PC-9 (cell line): ENCODE data around the gene ZMYND15. TPM values are rescaled to one million over a fixed set of nuclear protein-coding genes. Genes with fewer than 3 reads are reported as not detected.

Experiments
- BruUV-seq: library from RNA; stranded (reverse); fragments of 400-500 nt; replicated peaks from 2 replicates; lab custom pipeline; 2021; lab: Mats Ljungman, UMichigan
- CTCF ChIA-PET: fragments of 300-600 bp; sonication (Branson Sonifier 250); formaldehyde crosslinking; loops from one replicate; lab custom pipeline; 2022; ENCODE audit warnings: antibody characterized with exemption; lab: Charles Lee
- POLR2A ChIA-PET: fragments of 300-600 bp; sonication (Branson Sonifier 250); formaldehyde crosslinking; loops from one replicate; lab custom pipeline; 2022; ENCODE audit warnings: antibody characterized with exemption; ENCODE audit not compliant: unreplicated experiment; lab: Charles Lee
- DNase-seq, 2 experiments: peaks; one replicate each; pipeline versions ENCODE4 v3.0.0 to v3.0.0-alpha.2; 2015 to 2022; ENCODE audit warnings: mixed read lengths in 1 of 2
- H2AFZ ChIP-seq: fragments of 200-600 bp; sonication (generic); 2 replicates; pipeline ENCODE4 v1.8.1; 2017; ENCODE audit warnings: antibody characterized with exemption
- H3F3A ChIP-seq: fragments of 200-600 bp; sonication (generic); 2 replicates; pipeline ENCODE4 v1.8.1; 2017; ENCODE audit warnings: antibody characterized with exemption, mild to moderate bottlenecking, low read depth; ENCODE audit not compliant: insufficient read depth
- H3K27ac ChIP-seq: fragments of 200-600 bp; sonication (generic); 2 replicates; pipeline ENCODE4 v1.6.1; 2016; ENCODE audit warnings: mixed run types
- H3K27me3 ChIP-seq: fragments of 200-600 bp; sonication (generic); 2 replicates; pipeline ENCODE4 v1.6.1; 2016; ENCODE audit warnings: low read depth, mixed run types; ENCODE audit not compliant: insufficient read depth
- H3K36me3 ChIP-seq: fragments of 200-600 bp; sonication (generic); 2 replicates; pipeline ENCODE4 v1.6.1; 2016; ENCODE audit warnings: low read depth, mixed run types
- H3K4me1 ChIP-seq: fragments of 200-600 bp; sonication (generic); replicated peaks from 2 replicates; pipeline ENCODE4 v1.6.1; 2016; ENCODE audit warnings: mixed run types; ENCODE audit not compliant: insufficient read depth
- H3K4me2 ChIP-seq: fragments of 200-600 bp; sonication (generic); 2 replicates; pipeline ENCODE4 v1.6.1; 2017; ENCODE audit warnings: mixed run types
- H3K4me3 ChIP-seq: fragments of 200-600 bp; sonication (generic); 2 replicates; pipeline ENCODE4 v1.6.1; 2016; ENCODE audit warnings: mixed run types
- H3K79me2 ChIP-seq: fragments of 200-600 bp; sonication (generic); 2 replicates; pipeline ENCODE4 v1.6.1; 2017; ENCODE audit warnings: low read depth, mixed run types
- H3K9me2 ChIP-seq: fragments of 200-600 bp; sonication (generic); 2 replicates; pipeline ENCODE4 v1.8.1; 2017; ENCODE audit warnings: mild to moderate bottlenecking; ENCODE audit not compliant: insufficient read depth
- H3K9me3 ChIP-seq: fragments of 200-600 bp; sonication (generic); 2 replicates; pipeline ENCODE4 v1.8.1; 2016; ENCODE audit warnings: low read depth; ENCODE audit not compliant: insufficient read depth
- H4K20me1 ChIP-seq: fragments of 200-600 bp; sonication (generic); 2 replicates; pipeline ENCODE4 v1.8.1; 2017; ENCODE audit not compliant: insufficient read depth
- CTCF ChIP-seq: fragments of 200-600 bp; sonication (generic); conservative IDR thresholded peaks from 2 replicates; pipeline ENCODE4 v1.6.1; 2017; ENCODE audit warnings: mixed run types, antibody characterized with exemption, mild to moderate bottlenecking, moderate library complexity
- EZH2 ChIP-seq: fragments of 200-600 bp; sonication (generic); IDR thresholded peaks from 2 replicates; pipeline ENCODE4 v1.8.0; 2017; ENCODE audit warnings: antibody characterized with exemption, low read depth
- intact Hi-C: fragments of 100-400 bp; cut with micrococcal nuclease; formaldehyde crosslinking; loops from one replicate; pipeline ENCODE4 v1.10.0; 2022; ENCODE audit not compliant: unreplicated experiment
- total RNA-seq: library from RNA; stranded (reverse); gene quantifications from 2 replicates; pipeline ENCODE4 v1.2.3, GENCODE V29; 2021

ZMYND15 gene
- total RNA-seq, 1 experiment from 2014 or later = 2.3 TPM

GRCh38 chr17:4724650-4725049 lies 15.0 kb upstream of the ZMYND15 start:
- H3K9me2 ChIP-seq = no peaks in the 10 kb centered on the region
- intact Hi-C loops = no loop called here
- ChIA-PET POLR2A (no interaction called here), CTCF (no interaction called here)
- no peaks in the 10 kb centered on the region for H3K27me3 ChIP-seq
- no peak overlapping the region for H3K4me2 ChIP-seq
- H3K9me3 ChIP-seq = no peaks in the 10 kb centered on the region
- H3K4me1 ChIP-seq = peaks cover 27% of the 10 kb centered on the region
- H2AFZ ChIP-seq = no peak overlapping the region
- no peaks in the 10 kb centered on the region for H4K20me1 ChIP-seq
- no TSS peak for BruUV-seq
- H3K4me3 ChIP-seq = no peak overlapping the region
- TF ChIP-seq EZH2 (no peak), CTCF (no peak)
- DNase-seq = no peak
- no peaks in the 10 kb centered on the region for H3K36me3 ChIP-seq
- H3K79me2 ChIP-seq = no peaks in the 10 kb centered on the region
- peaks cover 36% of the 10 kb centered on the region for H3F3A ChIP-seq
- H3K27ac ChIP-seq = no peak overlapping the region

GRCh38 chr17:4725646-4726310 lies 13.9 kb upstream of the ZMYND15 start:
- DNase-seq = no peak
- TF ChIP-seq EZH2 (no peak), CTCF (no peak)

GRCh38 chr17:4728124-4728523 lies 11.5 kb upstream of the ZMYND15 start:
- Histone ChIP-seq H3K27ac (no peak overlapping the region), H3K79me2 (no peaks in the 10 kb centered on the region), H3K9me2 (no peaks in the 10 kb centered on the region), H3K9me3 (no peaks in the 10 kb centered on the region), H3K27me3 (no peaks in the 10 kb centered on the region), H2AFZ (no peak overlapping the region), H3K4me2 (no peak overlapping the region), H4K20me1 (no peaks in the 10 kb centered on the region), H3F3A (peaks cover 15% of the 10 kb centered on the region), H3K4me3 (no peak overlapping the region), H3K36me3 (no peaks in the 10 kb centered on the region), H3K4me1 (peaks cover 9% of the 10 kb centered on the region; the same call in 1 of the 2 replicates)
- no peak for DNase-seq
- BruUV-seq = no TSS peak
- intact Hi-C loops = no loop called here
- CTCF ChIA-PET = no interaction called here
- TF ChIP-seq CTCF = no peak
- TF ChIP-seq EZH2 = no peak
- POLR2A ChIA-PET = no interaction called here

More at GRCh38 chr17:4725646-4726310, 13.9 kb upstream of the ZMYND15 start:
- no peaks in the 10 kb centered on the region for H3K79me2 ChIP-seq
- no peaks in the 10 kb centered on the region for H4K20me1 ChIP-seq
- BruUV-seq = no TSS peak
- H3K4me2 ChIP-seq = no peak overlapping the region
- H3K27me3 ChIP-seq = no peaks in the 10 kb centered on the region
- no peak overlapping the region for H3K27ac ChIP-seq
- intact Hi-C loops = no loop called here
- peaks cover 27% of the 10 kb centered on the region for H3K4me1 ChIP-seq
- no peaks in the 10 kb centered on the region for H3K9me2 ChIP-seq
- no peaks in the 10 kb centered on the region for H3K9me3 ChIP-seq
- H3K4me3 ChIP-seq = no peak overlapping the region
- ChIA-PET POLR2A (no interaction called here), CTCF (no interaction called here)
- no peak overlapping the region for H2AFZ ChIP-seq
- no peaks in the 10 kb centered on the region for H3K36me3 ChIP-seq
- H3F3A ChIP-seq = peaks cover 32% of the 10 kb centered on the region
